Measurements from ENCODE around the gene EHHADH. TPM values are rescaled to one million over a fixed set of nuclear protein-coding genes. Genes with fewer than 3 reads are reported as not detected.

The EHHADH gene
- total and polyA plus RNA-seq, 2 experiments from 2014 or later: 2.5 to 6.0 TPM

GRCh38 chr3:185264849-185265553 is 11.2 kb upstream of the EHHADH start:
- H3K36me3 Mint-ChIP-seq (ENCODE audit: low read depth): no peaks in the 10 kb centered on the region
- no peaks in the 10 kb centered on the region for H3F3A ChIP-seq (replicated peaks; ENCODE audit: low read depth)
- H3K36me3 ChIP-seq (ENCODE audit: insufficient read depth): no peaks in the 10 kb centered on the region
- H3K4me1 Mint-ChIP-seq: no peaks in the 10 kb centered on the region
- no peaks in the 10 kb centered on the region for H3K27me3 ChIP-seq (ENCODE audit: insufficient read depth)
- peak overlapping the region; percentile 38 for H2AFZ ChIP-seq
- H3K4me3 ChIP-seq: no peak overlapping the region
- ATAC-seq (no peak), DNase-seq (ENCODE audit: low spot score) (no peak)
- H3K9me2 ChIP-seq (ENCODE audit: insufficient read depth): 0 out of 2 replicates have a peak, but pooled peaks cover 8% of the 10 kb centered on the region
- no peak overlapping the region for H3K27ac Mint-ChIP-seq
- H3K27ac ChIP-seq (ENCODE audit: low read depth): no peak overlapping the region
- no peaks in the 10 kb centered on the region for H3K4me1 ChIP-seq (ENCODE audit: insufficient read depth)
- no peaks in the 10 kb centered on the region for H3K27me3 Mint-ChIP-seq (ENCODE audit: insufficient read depth, low read depth, poor library complexity)
- no peaks in the 10 kb centered on the region for H3K79me2 ChIP-seq (replicated peaks; ENCODE audit: insufficient read depth)
- H3K4me3 Mint-ChIP-seq: no peak overlapping the region
- TF ChIP-seq EZH2 (IDR thresholded peaks at IDR 0.05; ENCODE audit: low read depth, unreplicated experiment) (no peak), ZNF462 (CRISPR knock-in tag; IDR thresholded peaks at IDR 0.05) (no peak), JUNB (IDR thresholded peaks at IDR 0.05; ENCODE audit: unreplicated experiment) (no peak), STAT1 (IDR thresholded peaks at IDR 0.05; ENCODE audit: unreplicated experiment) (no peak), CREB1 (CRISPR knock-in tag; IDR thresholded peaks at IDR 0.05; ENCODE audit: low read depth) (no peak), ZNF331 (CRISPR knock-in tag; IDR thresholded peaks at IDR 0.05; ENCODE audit: low read depth) (no peak), CTCF (conservative IDR thresholded peaks at IDR 0.05; ENCODE audit: low read depth in 2 of 2) (no peak), NANOG (IDR thresholded peaks at IDR 0.05; ENCODE audit: borderline replicate concordance) (no peak), ZNF114 (CRISPR knock-in tag; IDR thresholded peaks at IDR 0.05) (no peak), EZH2phosphoT487 (IDR thresholded peaks at IDR 0.05; ENCODE audit: unreplicated experiment) (no peak)
- H4K20me1 ChIP-seq (replicated peaks; ENCODE audit: insufficient read depth): no peaks in the 10 kb centered on the region
- 0 out of 3 replicates have a peak, but pooled peaks cover under 1% of the 10 kb centered on the region for H3K9me3 Mint-ChIP-seq
- H3K4me2 ChIP-seq: no peak overlapping the region

Data from GM23338 (cell line).